Measurements from ENCODE around the gene AKNA.

GRCh38 chr9:114366334-114367128, 21.3 kb downstream of the AKNA start:
- TF ChIP-seq, protein P1, sequence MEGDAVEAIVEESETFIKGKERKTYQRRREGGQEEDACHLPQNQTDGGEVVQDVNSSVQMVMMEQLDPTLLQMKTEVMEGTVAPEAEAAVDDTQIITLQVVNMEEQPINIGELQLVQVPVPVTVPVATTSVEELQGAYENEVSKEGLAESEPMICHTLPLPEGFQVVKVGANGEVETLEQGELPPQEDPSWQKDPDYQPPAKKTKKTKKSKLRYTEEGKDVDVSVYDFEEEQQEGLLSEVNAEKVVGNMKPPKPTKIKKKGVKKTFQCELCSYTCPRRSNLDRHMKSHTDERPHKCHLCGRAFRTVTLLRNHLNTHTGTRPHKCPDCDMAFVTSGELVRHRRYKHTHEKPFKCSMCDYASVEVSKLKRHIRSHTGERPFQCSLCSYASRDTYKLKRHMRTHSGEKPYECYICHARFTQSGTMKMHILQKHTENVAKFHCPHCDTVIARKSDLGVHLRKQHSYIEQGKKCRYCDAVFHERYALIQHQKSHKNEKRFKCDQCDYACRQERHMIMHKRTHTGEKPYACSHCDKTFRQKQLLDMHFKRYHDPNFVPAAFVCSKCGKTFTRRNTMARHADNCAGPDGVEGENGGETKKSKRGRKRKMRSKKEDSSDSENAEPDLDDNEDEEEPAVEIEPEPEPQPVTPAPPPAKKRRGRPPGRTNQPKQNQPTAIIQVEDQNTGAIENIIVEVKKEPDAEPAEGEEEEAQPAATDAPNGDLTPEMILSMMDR (IDR thresholded peaks at IDR 0.05): no peak
- no peak for TF ChIP-seq POLR2AphosphoS5 (IDR thresholded peaks at IDR 0.05)
